BLaER1 (cell line): ENCODE results near the gene AGXT.

Source experiments
- H3K27ac ChIP-seq: shearing (Covaris generic); formaldehyde crosslinking; 2 replicates; pipeline ENCODE4 v1.8.1; 2022
- H3K27me3 ChIP-seq: shearing (Covaris generic); formaldehyde crosslinking; 2 replicates; pipeline ENCODE4 v1.8.1; 2022
- H3K36me3 ChIP-seq: shearing (Covaris generic); formaldehyde crosslinking; 2 replicates; pipeline ENCODE4 v1.8.1; 2022
- H3K4me1 ChIP-seq: shearing (Covaris generic); formaldehyde crosslinking; 2 replicates; pipeline ENCODE4 v1.8.1; 2022
- H3K4me2 ChIP-seq: shearing (Covaris generic); formaldehyde crosslinking; 2 replicates; pipeline ENCODE4 v1.8.1; 2022
- H3K4me3 ChIP-seq: shearing (Covaris generic); formaldehyde crosslinking; 2 replicates; pipeline ENCODE4 v1.8.1; 2022
- H3K9ac ChIP-seq: shearing (Covaris generic); formaldehyde crosslinking; 2 replicates; pipeline ENCODE4 v1.8.1; 2022
- H3K9me3 ChIP-seq: shearing (Covaris generic); formaldehyde crosslinking; 2 replicates; pipeline ENCODE4 v1.8.1; 2022
- H4K20me1 ChIP-seq: shearing (Covaris generic); formaldehyde crosslinking; 2 replicates; pipeline ENCODE4 v1.8.1; 2022
- Cebpa-rat ChIP-seq: shearing (Covaris generic); IDR thresholded peaks from 2 replicates; pipeline ENCODE4 v1.8.1; 2022

Gene AGXT

DNA sequence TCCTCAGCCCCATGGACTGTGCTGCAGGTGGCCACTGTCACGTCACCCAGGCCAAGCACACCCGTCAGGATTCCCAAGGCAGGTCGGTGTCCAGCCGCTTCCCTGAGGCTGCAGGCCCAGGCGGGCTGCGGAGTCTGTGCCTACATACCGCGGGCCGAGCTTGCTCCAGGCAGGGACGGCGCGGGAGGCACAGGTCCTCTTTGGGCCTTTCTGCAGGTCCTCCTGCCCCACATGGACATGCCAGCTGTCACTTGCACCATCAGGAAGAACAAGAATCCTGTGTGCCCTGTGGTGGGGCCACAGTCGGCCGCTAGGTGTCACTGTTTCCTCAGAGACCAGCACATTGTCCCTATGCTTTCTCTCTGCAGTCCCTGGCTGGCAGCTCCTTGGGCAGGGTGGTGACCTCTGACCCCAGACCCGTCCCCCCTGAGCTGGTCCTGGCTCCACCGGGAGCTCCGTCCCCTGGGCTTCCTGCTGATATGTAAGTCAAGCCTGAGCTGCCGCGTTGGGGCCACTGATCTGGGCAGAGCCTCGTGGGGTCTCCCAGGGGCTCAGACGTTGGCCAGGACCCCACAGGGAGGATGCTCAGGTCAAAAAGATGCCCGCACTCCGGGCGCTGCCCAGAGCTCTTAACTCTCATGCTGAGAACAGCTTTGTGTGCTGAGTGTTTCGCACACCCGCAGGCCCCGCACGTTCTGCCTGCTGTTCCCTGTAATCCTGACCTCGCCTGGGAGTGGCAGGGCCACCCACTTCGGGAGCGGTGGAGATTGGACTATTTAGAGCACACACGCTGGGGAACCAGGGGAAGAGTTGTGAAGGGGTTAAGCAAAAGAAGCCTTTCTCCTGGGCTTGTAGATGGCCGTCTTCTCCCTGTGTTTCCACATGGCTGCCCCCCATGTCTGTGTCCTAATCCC is 17.3 kb upstream of the AGXT start:
- Histone ChIP-seq H3K36me3 (no peaks in the 10 kb centered on the region), H3K27me3 (no peaks in the 10 kb centered on the region), H3K4me2 (no peak overlapping the region), H3K27ac (no peak overlapping the region), H4K20me1 (no peaks in the 10 kb centered on the region), H3K9ac (no peak overlapping the region), H3K4me1 (no peaks in the 10 kb centered on the region), H3K9me3 (peaks cover 21% of the 10 kb centered on the region), H3K4me3 (no peak overlapping the region)
- TF ChIP-seq Cebpa-rat = no peak

DNA sequence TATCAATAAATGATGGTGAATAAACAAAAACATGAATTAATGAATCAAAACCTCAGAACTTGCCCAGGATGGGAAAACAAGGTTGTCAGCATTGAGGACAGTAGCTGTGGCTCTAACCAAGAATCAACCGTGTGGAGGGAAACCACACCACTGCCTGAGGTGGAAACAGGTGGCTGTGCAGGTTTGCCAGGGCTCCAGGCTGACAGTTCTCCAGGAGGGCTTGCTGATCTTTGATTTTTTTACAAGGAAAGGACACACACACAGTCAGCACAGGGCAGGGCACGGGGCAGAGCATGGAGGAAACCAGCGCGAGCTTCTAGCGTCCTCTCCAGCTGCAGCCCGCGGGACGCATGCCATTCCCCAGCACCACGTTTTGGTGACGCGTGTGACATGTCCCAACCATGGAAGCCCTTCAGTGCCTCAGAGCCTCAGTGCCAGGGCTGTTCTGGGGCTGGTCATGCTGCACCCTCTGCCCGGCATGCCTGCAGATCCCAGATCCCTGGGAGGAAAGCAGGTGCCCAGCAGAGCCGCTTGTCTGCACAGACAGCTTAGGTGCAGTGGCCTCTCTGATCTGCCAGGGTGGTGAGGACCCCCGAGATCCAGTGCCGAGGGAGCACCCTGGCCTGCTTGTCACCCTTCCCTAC is 15.8 kb upstream of the AGXT start:
- Histone ChIP-seq H3K4me2 (no peak overlapping the region), H3K36me3 (no peaks in the 10 kb centered on the region), H3K4me3 (no peak overlapping the region), H3K4me1 (no peaks in the 10 kb centered on the region), H3K27ac (no peak overlapping the region), H3K9ac (no peak overlapping the region), H4K20me1 (no peaks in the 10 kb centered on the region), H3K9me3 (peaks cover 21% of the 10 kb centered on the region), H3K27me3 (no peaks in the 10 kb centered on the region)
- no peak for TF ChIP-seq Cebpa-rat

DNA sequence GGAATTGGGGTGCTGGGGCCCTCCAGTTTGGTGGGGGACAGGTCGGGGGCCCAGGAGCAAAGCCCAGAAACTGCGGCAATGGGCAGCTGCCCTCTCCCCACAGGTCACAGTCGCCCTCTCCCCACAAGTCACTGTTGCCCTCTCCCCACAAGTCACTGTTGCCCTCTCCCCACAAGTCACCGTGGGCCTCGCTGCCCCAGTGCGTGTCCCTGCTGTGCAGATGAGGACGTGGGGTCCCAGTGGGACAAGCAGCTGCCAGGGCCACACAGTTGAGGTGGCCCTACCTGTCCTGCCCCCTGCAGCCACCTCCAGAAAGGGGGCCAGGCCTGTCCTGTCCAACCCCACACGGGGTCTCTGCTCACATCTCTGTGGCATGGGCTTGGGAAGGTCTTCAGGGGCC is 13.0 kb upstream of the AGXT start:
- TF ChIP-seq Cebpa-rat = no peak
- no peak overlapping the region for H3K4me2 ChIP-seq
- H3K9ac ChIP-seq = no peak overlapping the region
- H3K27ac ChIP-seq = no peak overlapping the region
- peaks cover 21% of the 10 kb centered on the region for H3K9me3 ChIP-seq
- no peaks in the 10 kb centered on the region for H3K27me3 ChIP-seq
- H3K36me3 ChIP-seq = no peaks in the 10 kb centered on the region
- no peaks in the 10 kb centered on the region for H4K20me1 ChIP-seq
- H3K4me3 ChIP-seq = no peak overlapping the region
- no peaks in the 10 kb centered on the region for H3K4me1 ChIP-seq

DNA sequence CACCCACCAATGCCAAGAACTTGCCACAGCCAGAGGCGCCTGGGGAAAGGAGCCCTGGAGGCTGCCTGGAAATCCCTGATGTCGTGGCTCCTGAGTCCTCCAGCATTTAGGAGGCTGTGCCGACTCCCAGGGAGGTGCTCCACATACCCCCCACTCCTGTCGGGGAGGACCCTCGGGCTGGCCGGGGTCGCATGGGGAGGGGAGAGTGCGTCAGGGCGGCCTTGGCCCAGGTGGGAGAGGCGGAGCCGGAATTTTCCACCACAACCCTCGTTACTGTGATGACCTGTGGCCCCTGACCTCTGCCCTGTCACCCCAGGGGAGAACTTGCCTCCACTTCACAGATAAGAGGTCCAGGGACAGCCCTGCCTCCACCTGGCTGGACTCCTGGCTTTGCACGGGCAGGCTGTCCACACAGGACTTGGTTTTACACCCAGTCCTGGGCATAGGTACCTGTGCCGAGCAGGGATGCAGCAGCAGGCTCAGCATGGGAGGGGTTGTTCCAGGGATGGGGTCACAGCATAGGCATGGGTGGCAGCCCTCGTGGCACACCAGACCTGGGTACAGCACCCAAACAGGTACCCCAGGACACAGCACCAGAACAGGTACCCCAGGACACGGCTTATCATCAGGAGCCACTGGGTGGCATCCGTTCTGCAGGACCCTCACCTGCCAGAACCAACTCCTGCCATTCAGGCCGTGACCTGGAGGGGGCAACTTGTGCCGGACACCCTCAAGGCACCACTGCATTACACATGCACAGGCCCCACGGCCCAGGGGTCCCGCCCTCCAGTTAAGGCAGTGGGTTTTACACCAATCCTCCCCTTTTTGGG is 12.3 kb upstream of the AGXT start:
- TF ChIP-seq Cebpa-rat = no peak
- Histone ChIP-seq H3K9ac (no peak overlapping the region), H3K27ac (no peak overlapping the region), H3K27me3 (no peaks in the 10 kb centered on the region), H3K4me2 (no peak overlapping the region), H3K36me3 (no peaks in the 10 kb centered on the region), H3K9me3 (peaks cover 21% of the 10 kb centered on the region), H3K4me1 (no peaks in the 10 kb centered on the region), H3K4me3 (no peak overlapping the region), H4K20me1 (no peaks in the 10 kb centered on the region)

DNA sequence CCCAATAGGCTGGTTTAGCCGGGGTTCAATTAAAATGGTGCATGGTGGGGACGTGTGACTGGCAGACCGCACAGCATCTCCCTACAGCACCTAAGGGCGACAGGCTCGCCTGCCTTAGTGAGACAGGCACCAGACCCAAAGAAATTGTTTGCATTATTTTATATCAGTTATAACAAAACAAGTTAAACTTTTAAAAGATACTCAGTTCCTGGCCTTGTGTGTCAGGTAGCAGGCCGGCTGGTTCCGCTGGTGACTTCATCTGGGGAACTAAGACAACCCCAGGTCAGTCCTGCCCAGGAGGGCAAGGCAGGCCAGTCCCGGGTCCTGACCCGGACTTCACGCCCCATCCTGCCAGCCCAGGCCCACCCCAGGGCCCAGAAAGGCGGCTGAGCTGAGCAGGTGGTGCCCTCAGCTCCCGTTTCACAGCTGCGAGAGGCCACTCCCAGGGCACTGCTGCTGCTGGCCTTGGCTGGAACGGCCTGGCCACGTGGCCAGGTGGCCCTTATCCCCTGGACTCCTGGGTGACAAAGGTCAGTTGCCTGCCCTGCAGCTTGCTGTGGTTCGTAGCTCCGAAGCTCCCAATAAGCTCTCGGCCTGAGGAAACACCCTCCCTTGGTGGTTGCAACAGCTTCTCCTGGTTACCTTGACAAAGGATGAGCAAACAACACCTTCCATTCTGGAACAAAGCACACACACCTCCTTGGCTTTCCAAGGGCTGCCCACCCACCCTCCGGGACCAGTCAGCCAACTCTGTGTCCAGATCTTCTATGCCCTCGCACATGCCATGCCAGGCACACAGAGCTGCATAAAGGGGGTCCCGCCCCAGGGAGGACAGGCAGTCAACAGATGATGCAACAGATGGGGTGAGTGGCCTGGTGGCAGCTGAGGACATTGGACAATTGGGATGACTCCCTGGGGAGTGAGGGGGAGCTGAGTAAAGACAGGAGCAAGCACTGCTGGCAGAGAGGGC is 11.3 kb upstream of the AGXT start:
- Histone ChIP-seq H3K4me2 (no peak overlapping the region), H3K27ac (no peak overlapping the region), H3K27me3 (no peaks in the 10 kb centered on the region), H3K9me3 (peaks cover 21% of the 10 kb centered on the region), H3K36me3 (no peaks in the 10 kb centered on the region), H3K9ac (no peak overlapping the region), H3K4me3 (no peak overlapping the region), H4K20me1 (no peaks in the 10 kb centered on the region), H3K4me1 (no peaks in the 10 kb centered on the region)
- no peak for TF ChIP-seq Cebpa-rat

GRCh38 chr2:240858321-240858720 is 10.3 kb upstream of the AGXT start:
- H3K9me3 ChIP-seq = peaks cover 21% of the 10 kb centered on the region
- no peak overlapping the region for H3K4me2 ChIP-seq
- H3K27ac ChIP-seq = no peak overlapping the region
- TF ChIP-seq Cebpa-rat = no peak
- H3K4me3 ChIP-seq = no peak overlapping the region
- H3K27me3 ChIP-seq = no peaks in the 10 kb centered on the region
- H3K9ac ChIP-seq = no peak overlapping the region
- H3K4me1 ChIP-seq = no peaks in the 10 kb centered on the region
- H3K36me3 ChIP-seq = no peaks in the 10 kb centered on the region
- H4K20me1 ChIP-seq = no peaks in the 10 kb centered on the region

GRCh38 chr2:240858871-240859270 is 9.8 kb upstream of the AGXT start:
- no peak for TF ChIP-seq Cebpa-rat
- Histone ChIP-seq H3K36me3 (no peaks in the 10 kb centered on the region), H3K4me3 (no peak overlapping the region), H3K4me1 (no peaks in the 10 kb centered on the region), H3K27ac (no peak overlapping the region), H3K9me3 (peaks cover 15% of the 10 kb centered on the region), H3K27me3 (no peaks in the 10 kb centered on the region), H3K9ac (no peak overlapping the region), H3K4me2 (no peak overlapping the region), H4K20me1 (no peaks in the 10 kb centered on the region)

DNA sequence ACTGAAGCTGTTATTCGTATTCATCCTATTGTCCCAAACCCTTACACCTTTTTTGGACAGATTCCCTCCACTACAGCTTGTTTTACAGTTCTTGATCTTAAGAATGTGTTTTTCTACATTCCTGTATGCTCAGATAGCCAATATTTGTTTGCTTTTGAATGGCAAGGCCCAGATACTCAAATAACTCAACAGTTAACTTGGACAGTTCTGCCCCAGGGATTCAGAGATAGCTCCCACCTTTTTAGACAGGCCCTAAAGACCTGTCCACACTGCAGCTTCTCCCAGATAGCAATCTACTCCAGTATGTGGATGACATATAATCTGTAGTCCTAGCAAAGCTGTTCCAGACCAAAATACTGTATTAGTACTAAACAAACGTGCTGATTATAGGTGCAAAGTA is 7.1 kb upstream of the AGXT start:
- no peaks in the 10 kb centered on the region for H3K27me3 ChIP-seq
- no peaks in the 10 kb centered on the region for H3K4me1 ChIP-seq
- no peaks in the 10 kb centered on the region for H3K9me3 ChIP-seq
- H3K4me3 ChIP-seq = no peak overlapping the region
- H3K36me3 ChIP-seq = no peaks in the 10 kb centered on the region
- no peaks in the 10 kb centered on the region for H4K20me1 ChIP-seq
- H3K27ac ChIP-seq = no peak overlapping the region
- no peak overlapping the region for H3K4me2 ChIP-seq
- TF ChIP-seq Cebpa-rat = no peak
- no peak overlapping the region for H3K9ac ChIP-seq

DNA sequence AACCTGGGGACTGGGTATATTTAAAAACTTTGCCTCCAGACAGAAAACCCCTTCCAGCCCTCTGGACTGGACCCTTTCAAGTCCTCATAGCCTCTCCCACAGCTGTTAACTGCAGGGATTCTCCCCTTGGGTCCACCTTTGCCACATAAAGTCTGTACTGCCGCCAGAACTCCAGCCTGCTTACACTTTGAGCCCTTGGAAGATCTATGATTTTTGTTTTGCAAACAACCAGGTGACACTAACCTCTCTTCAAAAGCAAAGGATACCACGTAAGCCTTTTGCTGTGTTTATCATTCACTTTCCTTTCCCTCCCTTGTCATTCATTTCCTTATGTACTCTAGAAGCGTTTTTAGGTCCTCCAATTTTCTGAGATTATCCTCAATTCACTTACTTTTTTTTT is 4.1 kb upstream of the AGXT start:
- H4K20me1 ChIP-seq = no peaks in the 10 kb centered on the region
- H3K4me3 ChIP-seq = no peak overlapping the region
- TF ChIP-seq Cebpa-rat = no peak
- H3K9ac ChIP-seq = no peak overlapping the region
- no peak overlapping the region for H3K4me2 ChIP-seq
- H3K36me3 ChIP-seq = no peaks in the 10 kb centered on the region
- H3K9me3 ChIP-seq = no peaks in the 10 kb centered on the region
- no peaks in the 10 kb centered on the region for H3K27me3 ChIP-seq
- H3K4me1 ChIP-seq = no peaks in the 10 kb centered on the region
- no peak overlapping the region for H3K27ac ChIP-seq
